Caco-2 (cell line): ENCODE measurements around the gene EXOC1L. TPM values are rescaled to one million over a fixed set of nuclear protein-coding genes. Genes with fewer than 3 reads are reported as not detected.

Experiments used
- BruUV-seq: library from RNA; stranded (reverse); fragments of 400-500 nt; replicated peaks from 2 replicates; lab custom pipeline; 2021; lab: Mats Ljungman, UMichigan
- CTCF ChIA-PET: fragments of 300-600 bp; sonication (Branson Sonifier 250); formaldehyde crosslinking; loops from one replicate; lab custom pipeline; 2022; ENCODE audit warnings: antibody characterized with exemption; lab: Charles Lee
- POLR2A ChIA-PET: fragments of 300-600 bp; sonication (Branson Sonifier 250); formaldehyde crosslinking; loops from one replicate; lab custom pipeline; 2022; ENCODE audit warnings: antibody characterized with exemption; lab: Charles Lee
- DNase-seq, 2 experiments: peaks; one replicate each; pipeline versions ENCODE4 v3.0.0 to v3.0.0-alpha.2; 2020 to 2022
- H3K27me3 ChIP-seq: replicated peaks from 2 replicates; pipeline ENCODE4 v1.6.0; 2011; ENCODE audit warnings: low read length; ENCODE audit not compliant: control insufficient read depth, insufficient read depth
- H3K36me3 ChIP-seq: 2 replicates; pipeline ENCODE4 v1.5.1; 2011; ENCODE audit warnings: low read length; ENCODE audit not compliant: control insufficient read depth, insufficient read depth
- H3K4me1 ChIP-seq: fragments of 250-450 bp; sonication (Bioruptor Pico); 2 replicates; pipeline ENCODE4 v1.5.1; 2020; ENCODE audit warnings: mild to moderate bottlenecking
- H3K4me3 ChIP-seq: 2 replicates; pipeline ENCODE4 v1.5.1; 2011; ENCODE audit warnings: low read depth, mild to moderate bottlenecking, control low read depth, low read length
- H3K9me3 ChIP-seq: fragments of 250-450 bp; sonication (Bioruptor Pico); 2 replicates; pipeline ENCODE4 v1.5.1; 2020; ENCODE audit warnings: mild to moderate bottlenecking, moderate library complexity
- H3K27ac Mint-ChIP-seq: one replicate; pipeline ENCODE4 v1.8.0; 2022; ENCODE audit warnings: mixed read lengths; ENCODE audit not compliant: unreplicated experiment
- H3K27me3 Mint-ChIP-seq: one replicate; pipeline ENCODE4 v1.8.0; 2022; ENCODE audit warnings: mixed read lengths; ENCODE audit not compliant: insufficient read depth, unreplicated experiment
- H3K36me3 Mint-ChIP-seq: one replicate; pipeline ENCODE4 v1.8.0; 2022; ENCODE audit warnings: mild to moderate bottlenecking, mixed read lengths; ENCODE audit not compliant: insufficient read depth, unreplicated experiment
- H3K4me1 Mint-ChIP-seq: one replicate; pipeline ENCODE4 v1.8.0; 2022; ENCODE audit warnings: low read depth, mixed read lengths; ENCODE audit not compliant: unreplicated experiment
- H3K4me3 Mint-ChIP-seq: one replicate; pipeline ENCODE4 v1.8.0; 2022; ENCODE audit warnings: mild to moderate bottlenecking, moderate library complexity, mixed read lengths; ENCODE audit not compliant: unreplicated experiment
- H3K9me3 Mint-ChIP-seq: one replicate; pipeline ENCODE4 v1.8.0; 2022; ENCODE audit warnings: mixed read lengths; ENCODE audit not compliant: unreplicated experiment
- CTCF ChIP-seq, 2 experiments: fragments of 200-600 bp in 1 of 2; IDR thresholded peaks; 1 replicate in 1 of 2; 2 replicates in 1 of 2; pipeline versions ENCODE4 v1.5.1 to v1.8.0; 2011 to 2022; ENCODE audit warnings: antibody characterized with exemption in 1 of 2, control low read depth in 1 of 2, inconsistent platforms in 1 of 2, low read depth in 1 of 2, low read length in 1 of 2, mild to moderate bottlenecking in 1 of 2, moderate library complexity in 1 of 2; ENCODE audit not compliant: insufficient read depth in 1 of 2, severe bottlenecking in 1 of 2, unreplicated experiment in 1 of 2
- intact Hi-C: fragments of 100-400 bp; cut with micrococcal nuclease; formaldehyde crosslinking; loops from one replicate; pipeline ENCODE4 v1.10.0; 2022; ENCODE audit not compliant: unreplicated experiment
- total RNA-seq: library from RNA; stranded (reverse); gene quantifications from 2 replicates; pipeline ENCODE4 v1.2.3, GENCODE V29; 2022

Gene EXOC1L
- total RNA-seq, 1 experiment from 2014 or later: not detected

GRCh38 chr4:55808186-55808585 is 11.4 kb upstream of the EXOC1L start:
- H3K27me3 Mint-ChIP-seq: peaks cover 8% of the 10 kb centered on the region
- Histone ChIP-seq H3K36me3 (no peaks in the 10 kb centered on the region), H3K9me3 (no peaks in the 10 kb centered on the region), H3K27me3 (no peaks in the 10 kb centered on the region), H3K4me1 (no peaks in the 10 kb centered on the region), H3K4me3 (no peak overlapping the region)
- TF ChIP-seq CTCF (IDR thresholded peaks at IDR 0.05; ENCODE audit: insufficient read depth in 1 of 2, low read depth in 1 of 2, low read length in 1 of 2, severe bottlenecking in 1 of 2, unreplicated experiment in 1 of 2): no peak
- no peaks in the 10 kb centered on the region for H3K4me1 Mint-ChIP-seq
- H3K4me3 Mint-ChIP-seq: no peak overlapping the region
- no peaks in the 10 kb centered on the region for H3K36me3 Mint-ChIP-seq
- no peaks in the 10 kb centered on the region for H3K9me3 Mint-ChIP-seq
- ChIA-PET CTCF (no interaction called here), POLR2A (no interaction called here)
- DNase-seq: no peak
- intact Hi-C loops: no loop called here
- H3K27ac Mint-ChIP-seq: no peak overlapping the region
- no TSS peak for BruUV-seq

- Mint-ChIP-seq H3K27ac (no peak overlapping the region), H3K4me3 (no peak overlapping the region), H3K27me3 (peaks cover 8% of the 10 kb centered on the region), H3K36me3 (no peaks in the 10 kb centered on the region), H3K4me1 (no peaks in the 10 kb centered on the region), H3K9me3 (no peaks in the 10 kb centered on the region)
- CTCF ChIA-PET: no interaction called here
- DNase-seq: no peak
- POLR2A ChIA-PET: no interaction called here
- H3K27me3 ChIP-seq: no peaks in the 10 kb centered on the region
- TF ChIP-seq CTCF (IDR thresholded peaks at IDR 0.05; ENCODE audit: insufficient read depth in 1 of 2, low read depth in 1 of 2, low read length in 1 of 2, severe bottlenecking in 1 of 2, unreplicated experiment in 1 of 2): no peak
- no TSS peak for BruUV-seq
- no peaks in the 10 kb centered on the region for H3K9me3 ChIP-seq
- no peaks in the 10 kb centered on the region for H3K4me1 ChIP-seq
- intact Hi-C loops: no loop called here
- H3K36me3 ChIP-seq: no peaks in the 10 kb centered on the region
- H3K4me3 ChIP-seq: no peak overlapping the region
These were observed 11.0 kb upstream of the EXOC1L start for GRCh38 chr4:55808632-55809031.

GRCh38 chr4:55817691-55818090 is 1.9 kb upstream of the EXOC1L start:
- Histone ChIP-seq H3K4me3 (no peak overlapping the region), H3K4me1 (no peaks in the 10 kb centered on the region), H3K27me3 (no peaks in the 10 kb centered on the region), H3K36me3 (no peaks in the 10 kb centered on the region), H3K9me3 (no peaks in the 10 kb centered on the region)
- H3K27ac Mint-ChIP-seq: no peak overlapping the region
- H3K9me3 Mint-ChIP-seq: no peaks in the 10 kb centered on the region
- no TSS peak for BruUV-seq
- H3K4me3 Mint-ChIP-seq: no peak overlapping the region
- peaks cover 5% of the 10 kb centered on the region for H3K27me3 Mint-ChIP-seq
- TF ChIP-seq CTCF (IDR thresholded peaks at IDR 0.05; ENCODE audit: insufficient read depth in 1 of 2, low read depth in 1 of 2, low read length in 1 of 2, severe bottlenecking in 1 of 2, unreplicated experiment in 1 of 2): no peak
- no peaks in the 10 kb centered on the region for H3K36me3 Mint-ChIP-seq
- CTCF ChIA-PET: no interaction called here
- POLR2A ChIA-PET: no interaction called here
- intact Hi-C loops: no loop called here
- H3K4me1 Mint-ChIP-seq: no peaks in the 10 kb centered on the region
- DNase-seq: no peak
